Measurements from ENCODE around the gene SETMAR. TPM values are rescaled to one million over a fixed set of nuclear protein-coding genes. Genes with fewer than 3 reads are reported as not detected.

SETMAR gene
- total and polyA plus RNA-seq, 2 of the 4 experiments (the other 2 are of a cell fraction), result 12.7 to 18.1 TPM

DNA sequence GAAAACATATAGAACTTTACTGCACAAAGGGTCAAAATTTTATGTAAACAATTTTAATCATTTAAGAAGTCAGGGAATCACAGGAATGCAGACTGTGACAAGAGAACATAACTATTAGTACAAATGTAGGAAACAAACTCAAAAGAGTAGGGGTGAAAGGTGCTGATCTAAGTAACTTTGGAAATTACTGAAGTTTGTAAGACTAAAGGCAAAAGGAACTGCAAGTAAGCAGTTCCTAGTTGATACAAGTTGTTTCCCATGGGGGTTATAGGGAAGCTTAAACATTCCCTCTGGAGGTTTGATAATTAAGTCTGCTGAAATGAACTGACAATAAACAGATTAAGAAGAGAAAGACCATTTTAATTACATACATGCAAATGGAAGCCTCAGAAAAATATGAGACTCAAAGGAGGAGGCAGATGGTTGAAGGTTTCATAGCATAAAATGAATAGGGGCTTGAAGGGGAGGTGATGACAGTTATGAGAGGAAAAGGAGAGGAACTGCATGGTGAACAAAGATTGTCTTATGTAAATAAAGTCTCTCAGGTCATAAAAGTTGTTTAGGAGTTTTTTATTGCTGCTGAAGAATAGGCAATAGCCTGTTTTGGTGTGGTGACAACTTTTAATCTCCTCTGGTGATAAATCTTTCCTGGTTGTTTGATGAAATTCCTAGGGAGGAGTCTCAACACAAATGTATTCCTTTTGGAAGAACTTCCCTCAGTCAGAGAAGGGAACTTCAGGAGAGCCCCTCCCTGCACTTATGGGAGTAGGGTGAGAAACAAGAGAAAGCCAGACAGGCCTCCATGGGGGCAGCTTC lies 17.1 kb downstream of the SETMAR start:
- no peak overlapping the region for H2AK5ac ChIP-seq (ENCODE audit: low read depth, low read length)
- no peak overlapping the region for H3K18ac ChIP-seq (ENCODE audit: low read depth, low read length)
- intact Hi-C loops (cut with micrococcal nuclease) (no loop called here), dilution Hi-C loops (cut with HindIII; ENCODE audit: low sequenced_read_pairs, unreplicated experiment) (no loop called here), in situ Hi-C loops (cut with MboI; ENCODE audit: low sequenced_read_pairs) (loop anchor here (25.0 kb wide), 1 partner anchor 742 kb away; no protein-coding TSS in a partner anchor)
- H2BK5ac ChIP-seq (ENCODE audit: low read depth, low read length, poor library complexity, severe bottlenecking), result no peak overlapping the region
- no peaks in the 10 kb centered on the region for H3K27me3 ChIP-seq (ENCODE audit: control insufficient read depth, insufficient read depth, low read length)
- peaks cover 7% of the 10 kb centered on the region for H3K36me3 ChIP-seq (ENCODE audit: control insufficient read depth, insufficient read depth, low read length)
- H3K4ac ChIP-seq (ENCODE audit: low read depth, low read length), result no peak overlapping the region
- ChIA-PET POLR2A (ENCODE audit: unreplicated experiment) (no interaction called here), CTCF (no interaction called here)
- H4K91ac ChIP-seq (ENCODE audit: insufficient read depth, low read depth, low read length), result no peak overlapping the region
- ATAC-seq (ENCODE audit: low read depth) (no peak; the same call in 1 of the 2 replicates), DNase-seq (no peak)
- H3K23ac ChIP-seq (ENCODE audit: low read depth, low read length), result no peak overlapping the region
- TF ChIP-seq RAD21 (IDR thresholded peaks at IDR 0.05; ENCODE audit: low read length) (no peak), NFE2L2 (IDR thresholded peaks at IDR 0.05; ENCODE audit: low read depth, low read length) (no peak), FOS (IDR thresholded peaks at IDR 0.05; ENCODE audit: low read depth, low read length) (no peak), CEBPB (IDR thresholded peaks at IDR 0.05; ENCODE audit: low read depth, low read length) (no peak), MAZ (IDR thresholded peaks at IDR 0.05; ENCODE audit: borderline replicate concordance, low read depth, low read length) (no peak), POLR2A (IDR thresholded peaks at IDR 0.05; ENCODE audit: low read depth, low read length) (no peak), MAFK (IDR thresholded peaks at IDR 0.05; ENCODE audit: low read depth, low read length) (no peak), RCOR1 (IDR thresholded peaks at IDR 0.05; ENCODE audit: insufficient replicate concordance, low read length) (no peak), RFX5 (IDR thresholded peaks at IDR 0.05; ENCODE audit: low read depth, low read length) (no peak), CHD1 (IDR thresholded peaks at IDR 0.05; ENCODE audit: low read depth, low read length) (no peak), USF2 (IDR thresholded peaks at IDR 0.05; ENCODE audit: low read depth, low read length) (no peak)
- TF ChIP-seq, protein P1, sequence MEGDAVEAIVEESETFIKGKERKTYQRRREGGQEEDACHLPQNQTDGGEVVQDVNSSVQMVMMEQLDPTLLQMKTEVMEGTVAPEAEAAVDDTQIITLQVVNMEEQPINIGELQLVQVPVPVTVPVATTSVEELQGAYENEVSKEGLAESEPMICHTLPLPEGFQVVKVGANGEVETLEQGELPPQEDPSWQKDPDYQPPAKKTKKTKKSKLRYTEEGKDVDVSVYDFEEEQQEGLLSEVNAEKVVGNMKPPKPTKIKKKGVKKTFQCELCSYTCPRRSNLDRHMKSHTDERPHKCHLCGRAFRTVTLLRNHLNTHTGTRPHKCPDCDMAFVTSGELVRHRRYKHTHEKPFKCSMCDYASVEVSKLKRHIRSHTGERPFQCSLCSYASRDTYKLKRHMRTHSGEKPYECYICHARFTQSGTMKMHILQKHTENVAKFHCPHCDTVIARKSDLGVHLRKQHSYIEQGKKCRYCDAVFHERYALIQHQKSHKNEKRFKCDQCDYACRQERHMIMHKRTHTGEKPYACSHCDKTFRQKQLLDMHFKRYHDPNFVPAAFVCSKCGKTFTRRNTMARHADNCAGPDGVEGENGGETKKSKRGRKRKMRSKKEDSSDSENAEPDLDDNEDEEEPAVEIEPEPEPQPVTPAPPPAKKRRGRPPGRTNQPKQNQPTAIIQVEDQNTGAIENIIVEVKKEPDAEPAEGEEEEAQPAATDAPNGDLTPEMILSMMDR (conservative IDR thresholded peaks at IDR 0.05; ENCODE audit: low read depth, low read length), result no peak
- BruUV-seq (replicated peaks), result no TSS peak
- H3K9me1 ChIP-seq (ENCODE audit: insufficient read depth, low read length), result no peaks in the 10 kb centered on the region
- H2BK120ac ChIP-seq (ENCODE audit: low read depth, low read length), result no peak overlapping the region
- H2AK9ac ChIP-seq (replicated peaks; ENCODE audit: low read depth, low read length, poor library complexity), result no peak overlapping the region
- no peak overlapping the region for H3K27ac ChIP-seq (ENCODE audit: insufficient read depth, low read length)
- no peak overlapping the region for H3K56ac ChIP-seq (ENCODE audit: extremely low read depth, insufficient read depth, low read length)
- H4K8ac ChIP-seq (ENCODE audit: low read depth in 2 of 2, low read length in 2 of 2), result no peak overlapping the region
- no peaks in the 10 kb centered on the region for H4K20me1 ChIP-seq (ENCODE audit: insufficient read depth, low read length)
- no peaks in the 10 kb centered on the region for H3K79me1 ChIP-seq (ENCODE audit: low read depth in 1 of 2, low read length in 2 of 2)
- no peak overlapping the region for H2BK20ac ChIP-seq (ENCODE audit: low read depth, low read length)
- no peak overlapping the region for H3K4me3 ChIP-seq (ENCODE audit: insufficient read depth, low read depth, low read length)
- H3K4me1 ChIP-seq (ENCODE audit: control insufficient read depth, insufficient read depth, low read length), result peaks cover 8% of the 10 kb centered on the region
- H3K9me3 ChIP-seq (ENCODE audit: control insufficient read depth, insufficient read depth, low read length), result no peaks in the 10 kb centered on the region
- H3K9ac ChIP-seq (ENCODE audit: low read depth, low read length), result no peak overlapping the region
- H2AFZ ChIP-seq (replicated peaks; ENCODE audit: low read length, poor library complexity), result no peak overlapping the region
- no peak overlapping the region for H3K14ac ChIP-seq (replicated peaks; ENCODE audit: low read depth, low read length)
- no peak overlapping the region for H2BK15ac ChIP-seq (ENCODE audit: low read depth, low read length)
- H3K4me2 ChIP-seq (ENCODE audit: low read depth, low read length), result no peak overlapping the region
- no peak overlapping the region for H4K5ac ChIP-seq (ENCODE audit: low read depth, low read length)

All from IMR-90 (cell line).